K562 (cell line): Measurements from ENCODE around the gene FADS1. TPM values are rescaled to one million over a fixed set of nuclear protein-coding genes. Genes with fewer than 3 reads are reported as not detected.

ENCODE experiments used
- CCNT2 ChIP-seq: IDR thresholded peaks from 2 replicates; pipeline ENCODE4 v1.6.1; 2011; ENCODE audit warnings: borderline replicate concordance, low read depth, mild to moderate bottlenecking, moderate library complexity, mixed read lengths, low read length; ENCODE audit not compliant: insufficient read length; ENCODE audit errors: extremely low read depth
- E2F3 ChIP-seq: fragments of 250-450 bp; sonication (Bioruptor Pico); IDR thresholded peaks from 2 replicates; pipeline ENCODE4 v1.4.0; 2020; ENCODE audit warnings: mild to moderate bottlenecking
- GATA2 ChIP-seq: sonication (generic); formaldehyde crosslinking; IDR thresholded peaks from 2 replicates; pipeline ENCODE4 v1.4.0; 2020; ENCODE audit warnings: mild to moderate bottlenecking, missing genetic modification reagents
- GATAD2B ChIP-seq: fragments of 450-650 bp; IDR thresholded peaks from 2 replicates; pipeline ENCODE4 v1.6.1; 2017; ENCODE audit warnings: mild to moderate bottlenecking, borderline replicate concordance
- HNRNPH1 ChIP-seq: fragments of 200-400 bp; formaldehyde crosslinking; optimal IDR thresholded peaks from 2 replicates; pipeline ENCODE3; 2017; ENCODE audit warnings: low read depth, mild to moderate bottlenecking, low read length, moderate library complexity
- JUN ChIP-seq, 2 experiments: sonication (generic) in 1 of 2; formaldehyde crosslinking in 1 of 2; IDR thresholded peaks; 2 replicates each; pipeline versions ENCODE4 v1.6.1 to v1.8.0; 2012 to 2022; ENCODE audit warnings: borderline replicate concordance in 2 of 2, mild to moderate bottlenecking in 2 of 2, improper control_type of control experiment in 1 of 2, low read depth in 1 of 2, low read length in 1 of 2, missing genetic modification reagents in 1 of 2
- KAT2B ChIP-seq: IDR thresholded peaks from one replicate; pipeline ENCODE4 v1.6.1; 2012; ENCODE audit warnings: low read depth, mild to moderate bottlenecking, control low read depth, inconsistent platforms, low read length, moderate library complexity
- KAT7 ChIP-seq: sonication (generic); formaldehyde crosslinking; IDR thresholded peaks from 2 replicates; pipeline ENCODE4 v1.8.0; 2022; ENCODE audit warnings: missing genetic modification reagents, mild to moderate bottlenecking, borderline replicate concordance
- KDM5B ChIP-seq: fragments of 200-600 bp; sonication (generic); IDR thresholded peaks from 2 replicates; pipeline ENCODE4 v1.6.1; 2012; ENCODE audit warnings: low read depth, mild to moderate bottlenecking, moderate library complexity, low read length, control low read depth, inconsistent platforms; ENCODE audit not compliant: insufficient replicate concordance
- MED1 ChIP-seq: sonication (generic); formaldehyde crosslinking; IDR thresholded peaks from 2 replicates; pipeline ENCODE4 v1.8.1; 2023; ENCODE audit warnings: missing genetic modification reagents, borderline replicate concordance
- POLR2G ChIP-seq: fragments of 200-400 bp; formaldehyde crosslinking; IDR thresholded peaks from 2 replicates; pipeline ENCODE4 v1.6.1; 2017; ENCODE audit warnings: low read depth, mild to moderate bottlenecking, antibody characterized with exemption, low read length, moderate library complexity
- PRPF4 ChIP-seq: fragments of 200-400 bp; formaldehyde crosslinking; IDR thresholded peaks from one replicate; pipeline ENCODE4 v1.6.1; 2017; ENCODE audit warnings: low read length, low read depth, mild to moderate bottlenecking; ENCODE audit not compliant: insufficient read depth, poor library complexity, severe bottlenecking
- SP2 ChIP-seq: IDR thresholded peaks from 2 replicates; pipeline ENCODE4 v1.6.1; 2011; ENCODE audit warnings: mild to moderate bottlenecking, low read depth, low read length, moderate library complexity; ENCODE audit not compliant: poor library complexity, severe bottlenecking; ENCODE audit errors: extremely low read depth
- TSC22D4 ChIP-seq: fragments of 450-650 bp; IDR thresholded peaks from 2 replicates; pipeline ENCODE4 v1.6.1; 2016; ENCODE audit warnings: missing genetic modification characterization, missing biosample characterization, control low read depth
- YY1 ChIP-seq, 3 experiments: IDR thresholded peaks; 2 replicates each; pipeline ENCODE4 v1.6.1; 2011; ENCODE audit warnings: low read length in 2 of 3, mild to moderate bottlenecking in 2 of 3, moderate library complexity in 2 of 3, borderline replicate concordance in 1 of 3, control low read depth in 1 of 3, low read depth in 1 of 3; ENCODE audit not compliant: insufficient read depth in 3 of 3, insufficient replicate concordance in 2 of 3, control insufficient read depth in 1 of 3, insufficient read length in 1 of 3; ENCODE audit errors: extremely low read depth in 1 of 3
- ZNF232 ChIP-seq: sonication (generic); formaldehyde crosslinking; IDR thresholded peaks from 2 replicates; pipeline ENCODE4 v1.8.0; 2022; ENCODE audit warnings: mild to moderate bottlenecking, missing genetic modification reagents
- ZNF696 ChIP-seq: fragments of 250-450 bp; sonication (Bioruptor Pico); conservative IDR thresholded peaks from 2 replicates; pipeline ENCODE4 v1.4.0; 2020; ENCODE audit warnings: mild to moderate bottlenecking, moderate library complexity
- ZNF780A ChIP-seq: fragments of 250-450 bp; sonication (Bioruptor Pico); IDR thresholded peaks from 2 replicates; pipeline ENCODE4 v1.5.0; 2021; ENCODE audit warnings: mild to moderate bottlenecking
- polyA plus RNA-seq, 8 experiments: library from polyadenylated mRNA; depleted of rRNA in 4 of 8; stranded (reverse) in 5 of 8; unstranded in 3 of 8; fragments of >200 nt; fragmentation: Nextera tagmentation in 2 of 8; fragmentation: Illumina TruSeq in 1 of 8; extraction: Ambion mirVana in 2 of 8; extraction: Trizol in 1 of 8; gene quantifications; 2 replicates each; pipeline versions ENCODE4 v1.2.1 to v1.2.3, GENCODE V29; 2011 to 2014; ENCODE audit warnings: inconsistent platforms in 1 of 8, missing spikeins in 1 of 8
- total RNA-seq, 7 experiments: library from RNA; depleted of rRNA in 6 of 7; stranded (reverse); fragments of >200 nt in 6 of 7; fragmentation: Illumina TruSeq in 2 of 7; extraction: Trizol in 2 of 7; gene quantifications; 2 replicates each; pipeline versions ENCODE4 v1.2.1 to v1.2.3, GENCODE V29; 2011 to 2021; ENCODE audit warnings: low replicate concordance in 1 of 7
- TF ChIP-seq, protein P1 (sequence below): conservative IDR thresholded peaks from 2 replicates; pipeline ENCODE4 v1.6.1; 2011; ENCODE audit warnings: low read depth, mild to moderate bottlenecking, low read length; ENCODE audit not compliant: control insufficient read depth
- TF ChIP-seq, protein P2 (sequence below): fragments of 250-450 bp; sonication (Bioruptor Pico); IDR thresholded peaks from 2 replicates; pipeline ENCODE4 v1.4.0; 2020; ENCODE audit warnings: mild to moderate bottlenecking
- TF ChIP-seq, protein P3 (sequence below): sonication (generic); formaldehyde crosslinking; IDR thresholded peaks from 2 replicates; pipeline ENCODE4 v1.8.0; 2022; ENCODE audit warnings: missing genetic modification reagents, mild to moderate bottlenecking, moderate library complexity, borderline replicate concordance

The FADS1 gene
- total and polyA plus RNA-seq, 9 of the 15 experiments (the other 6 are each of a cell fraction or from before 2014, with no cell fraction given): 110 to 864 (median 364) TPM

DNA sequence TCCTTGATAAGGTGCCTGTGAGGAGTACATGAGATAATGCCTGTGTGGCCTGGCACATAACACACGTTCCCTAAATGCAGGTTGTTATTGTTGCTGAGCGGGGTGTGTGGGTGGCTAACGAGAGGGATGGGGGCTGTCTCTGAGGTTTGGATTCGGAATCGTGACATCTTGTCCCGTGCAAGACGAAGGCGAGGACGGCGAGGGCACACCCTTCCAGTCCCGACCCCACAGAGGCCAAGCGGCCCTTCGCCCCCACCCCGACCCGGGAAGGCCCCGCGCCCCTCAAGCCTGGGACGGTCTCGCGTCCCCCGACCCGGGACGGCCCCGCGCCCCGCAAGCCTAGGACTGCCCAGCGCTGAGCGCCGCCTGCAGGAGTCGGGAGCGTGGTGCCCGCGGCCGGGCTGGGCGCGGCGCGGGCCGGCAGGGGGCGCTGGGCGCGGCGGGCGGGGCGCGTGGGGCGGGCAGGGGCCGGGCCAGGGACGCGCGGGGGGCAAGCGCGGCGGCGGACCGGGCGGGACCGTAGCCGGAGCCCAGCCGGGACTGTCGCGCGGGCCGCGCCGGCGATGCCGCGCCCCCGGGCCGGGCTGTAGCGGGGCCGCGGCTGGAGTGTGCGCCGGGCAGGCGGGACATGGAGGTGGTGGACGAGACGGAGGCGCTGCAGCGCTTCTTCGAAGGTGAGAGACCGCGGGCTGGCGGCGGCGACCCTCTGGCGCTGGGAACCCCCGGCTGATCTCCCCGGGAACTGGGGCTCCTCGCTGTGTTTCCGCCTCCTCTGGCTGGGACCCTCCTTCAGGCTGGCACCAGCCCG lies 64.5 kb downstream of the FADS1 start, which contains the start of gene MYRF (continued):
- peak; percentile 82 for TF ChIP-seq POLR2G
- peak; percentile 16 for TF ChIP-seq KDM5B
- TF ChIP-seq PRPF4: no peak
- no peak for TF ChIP-seq HNRNPH1
- TF ChIP-seq KAT7 (CRISPR knock-in tag): 0 out of 2 replicates have a peak, but pooled peaks have one; percentile 50
- TF ChIP-seq GATAD2B: 0 out of 2 replicates have a peak, but pooled peaks have one; percentile 80
- TF ChIP-seq, protein P1, sequence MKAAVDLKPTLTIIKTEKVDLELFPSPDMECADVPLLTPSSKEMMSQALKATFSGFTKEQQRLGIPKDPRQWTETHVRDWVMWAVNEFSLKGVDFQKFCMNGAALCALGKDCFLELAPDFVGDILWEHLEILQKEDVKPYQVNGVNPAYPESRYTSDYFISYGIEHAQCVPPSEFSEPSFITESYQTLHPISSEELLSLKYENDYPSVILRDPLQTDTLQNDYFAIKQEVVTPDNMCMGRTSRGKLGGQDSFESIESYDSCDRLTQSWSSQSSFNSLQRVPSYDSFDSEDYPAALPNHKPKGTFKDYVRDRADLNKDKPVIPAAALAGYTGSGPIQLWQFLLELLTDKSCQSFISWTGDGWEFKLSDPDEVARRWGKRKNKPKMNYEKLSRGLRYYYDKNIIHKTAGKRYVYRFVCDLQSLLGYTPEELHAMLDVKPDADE: 0 out of 2 replicates have a peak, but pooled peaks have one; percentile 35
- no peak for TF ChIP-seq GATA2 (CRISPR knock-in tag)
- TF ChIP-seq KAT2B: peak; percentile 70
- TF ChIP-seq ZNF780A (CRISPR knock-in tag): no peak
- 0 out of 2 replicates have a peak, but pooled peaks have one; percentile 11 for TF ChIP-seq E2F3 (CRISPR knock-in tag)
- no peak for TF ChIP-seq JUN (IDR thresholded peaks at IDR 0.05; ENCODE audit: borderline replicate concordance, low read depth, low read length)
- TF ChIP-seq JUN (CRISPR knock-in tag; IDR thresholded peaks at IDR 0.05; ENCODE audit: borderline replicate concordance): no peak
- TF ChIP-seq CCNT2: peak; percentile 43
- no peak for TF ChIP-seq SP2
- TF ChIP-seq MED1 (CRISPR knock-in tag): 0 out of 2 replicates have a peak, but pooled peaks have one; percentile 51
- no peak for TF ChIP-seq ZNF696 (CRISPR knock-in tag)
- TF ChIP-seq, protein P2, sequence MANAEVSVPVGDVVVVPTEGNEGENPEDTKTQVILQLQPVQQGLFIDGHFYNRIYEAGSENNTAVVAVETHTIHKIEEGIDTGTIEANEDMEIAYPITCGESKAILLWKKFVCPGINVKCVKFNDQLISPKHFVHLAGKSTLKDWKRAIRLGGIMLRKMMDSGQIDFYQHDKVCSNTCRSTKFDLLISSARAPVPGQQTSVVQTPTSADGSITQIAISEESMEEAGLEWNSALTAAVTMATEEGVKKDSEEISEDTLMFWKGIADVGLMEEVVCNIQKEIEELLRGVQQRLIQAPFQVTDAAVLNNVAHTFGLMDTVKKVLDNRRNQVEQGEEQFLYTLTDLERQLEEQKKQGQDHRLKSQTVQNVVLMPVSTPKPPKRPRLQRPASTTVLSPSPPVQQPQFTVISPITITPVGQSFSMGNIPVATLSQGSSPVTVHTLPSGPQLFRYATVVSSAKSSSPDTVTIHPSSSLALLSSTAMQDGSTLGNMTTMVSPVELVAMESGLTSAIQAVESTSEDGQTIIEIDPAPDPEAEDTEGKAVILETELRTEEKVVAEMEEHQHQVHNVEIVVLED (CRISPR knock-in tag): 0 out of 2 replicates have a peak, but pooled peaks have one; percentile 27
- TF ChIP-seq YY1 (IDR thresholded peaks at IDR 0.05; ENCODE audit: borderline replicate concordance in 1 of 3, control insufficient read depth in 1 of 3, extremely low read depth in 1 of 3, insufficient read depth in 3 of 3, insufficient read length in 1 of 3, insufficient replicate concordance in 2 of 3, low read depth in 1 of 3, low read length in 2 of 3): peak in 2 of 3 experiments; percentile 12 to 43
- no peak for TF ChIP-seq ZNF232 (CRISPR knock-in tag)
- no peak for TF ChIP-seq TSC22D4 (tag)
- TF ChIP-seq, protein P3, sequence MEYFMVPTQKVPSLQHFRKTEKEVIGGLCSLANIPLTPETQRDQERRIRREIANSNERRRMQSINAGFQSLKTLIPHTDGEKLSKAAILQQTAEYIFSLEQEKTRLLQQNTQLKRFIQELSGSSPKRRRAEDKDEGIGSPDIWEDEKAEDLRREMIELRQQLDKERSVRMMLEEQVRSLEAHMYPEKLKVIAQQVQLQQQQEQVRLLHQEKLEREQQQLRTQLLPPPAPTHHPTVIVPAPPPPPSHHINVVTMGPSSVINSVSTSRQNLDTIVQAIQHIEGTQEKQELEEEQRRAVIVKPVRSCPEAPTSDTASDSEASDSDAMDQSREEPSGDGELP (CRISPR knock-in tag): peak; percentile 33; the same call in 1 of the 2 replicates
